NCI-H345 (cell line): Measurements from ENCODE around the gene GPR180.

Experiments
- DNase-seq: peaks from one replicate; lab custom pipeline; 2025; lab: John Stamatoyannopoulos, UW

Gene GPR180

GRCh38 chr13:94601446-94602431 lies at the start of gene GPR180:
Gene GPR180, plus strand, starts transcription at chr13:94601857. Its CDS starts 71 bp downstream, at chr13:94601928.
- peak; percentile 99 for DNase-seq

- DNase-seq: no peak
Measured at GRCh38 chr13:94552095-94552494, 49.6 kb upstream of the GPR180 start.

DNA sequence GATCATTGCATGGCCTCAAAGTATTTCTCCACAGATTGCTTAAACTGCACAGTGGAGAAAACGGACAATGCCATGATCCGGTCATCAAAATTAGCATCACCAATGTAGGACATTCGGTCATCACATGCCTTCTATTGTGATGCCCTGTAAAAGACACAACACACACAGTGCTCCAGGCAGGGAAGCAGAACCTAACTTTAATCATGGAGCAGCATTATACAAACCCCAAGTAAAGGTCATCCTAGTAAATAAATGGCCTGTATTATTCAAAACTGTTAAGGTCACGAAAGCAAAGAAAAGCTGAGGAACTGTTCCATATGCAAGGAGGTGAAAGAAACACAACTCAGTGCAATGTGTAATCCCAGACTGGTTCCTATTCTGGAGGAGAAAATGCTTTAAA lies 47.9 kb upstream of the GPR180 start:
- DNase-seq: no peak

DNA sequence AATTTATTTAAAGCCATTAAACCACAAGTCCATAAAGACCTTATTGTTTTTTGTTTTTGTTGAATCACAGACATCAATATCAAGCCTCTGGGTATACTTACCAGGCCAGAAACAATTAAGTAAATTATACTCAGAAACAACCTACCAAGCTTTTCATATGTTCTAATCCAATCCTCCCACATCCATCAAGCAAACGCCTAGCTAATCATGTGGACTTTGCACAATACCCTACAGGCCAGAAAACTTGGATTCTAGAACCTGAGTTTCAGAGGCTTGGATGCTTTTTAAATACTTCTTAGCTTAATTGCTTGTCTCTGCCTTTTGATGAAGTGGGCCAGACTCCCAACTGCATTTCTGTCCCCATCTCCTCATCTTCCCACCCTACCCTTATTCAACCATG lies 45.6 kb upstream of the GPR180 start:
- no peak for DNase-seq

- DNase-seq: no peak
Measured at GRCh38 chr13:94556621-94557020, 45.0 kb upstream of the GPR180 start.

GRCh38 chr13:94557684-94558235 lies 43.9 kb upstream of the GPR180 start:
- DNase-seq: no peak

GRCh38 chr13:94558716-94559115 lies 42.9 kb upstream of the GPR180 start:
- DNase-seq: no peak

DNA sequence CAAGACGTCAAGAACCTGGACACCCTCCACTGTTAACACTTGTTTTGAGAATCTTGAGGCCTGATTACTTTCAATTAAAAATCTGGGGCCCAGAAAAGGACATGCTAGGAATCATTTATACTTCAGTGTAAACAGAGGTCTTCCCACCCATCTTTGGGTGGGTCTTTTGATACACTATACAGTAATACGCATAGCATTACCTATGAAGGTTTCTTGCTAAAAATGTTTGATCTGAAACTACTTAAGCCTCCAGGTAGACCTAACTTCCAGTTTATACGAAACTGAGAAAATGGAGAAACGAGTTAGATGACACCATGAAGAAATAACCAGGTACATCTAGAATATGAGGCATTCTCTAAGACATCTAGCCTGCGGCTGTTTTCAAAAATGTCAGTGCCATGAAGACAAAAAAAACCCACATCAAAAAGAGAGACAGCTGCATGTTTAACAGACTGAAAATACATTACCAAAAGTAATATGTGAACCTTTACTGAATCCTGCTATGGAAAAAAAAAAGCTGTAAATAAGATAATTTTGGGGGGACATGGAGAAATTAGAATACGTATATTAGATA lies 42.3 kb upstream of the GPR180 start:
- no peak for DNase-seq

DNA sequence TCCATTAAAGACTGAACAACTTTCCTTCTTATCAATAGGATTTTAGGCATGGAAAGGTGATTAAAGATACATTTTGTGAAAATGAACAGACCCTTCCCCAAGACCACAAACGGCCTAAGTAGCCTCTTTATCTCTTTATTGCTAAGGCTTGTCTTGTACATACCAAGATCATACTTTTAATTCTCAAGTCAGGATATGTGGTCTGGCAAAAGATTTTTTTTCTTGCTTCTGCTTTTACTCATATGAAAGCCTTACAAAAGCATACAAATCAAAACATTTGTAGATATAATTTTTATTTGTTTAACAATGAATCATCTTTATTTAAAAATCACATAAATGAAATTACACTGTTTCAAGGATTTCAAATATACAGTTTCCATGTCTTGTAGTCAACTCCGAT lies 41.5 kb upstream of the GPR180 start:
- no peak for DNase-seq

GRCh38 chr13:94561126-94561525 lies 40.5 kb upstream of the GPR180 start:
- DNase-seq: no peak

- no peak for DNase-seq
Measured at GRCh38 chr13:94567581-94567980, 34.1 kb upstream of the GPR180 start.

DNA sequence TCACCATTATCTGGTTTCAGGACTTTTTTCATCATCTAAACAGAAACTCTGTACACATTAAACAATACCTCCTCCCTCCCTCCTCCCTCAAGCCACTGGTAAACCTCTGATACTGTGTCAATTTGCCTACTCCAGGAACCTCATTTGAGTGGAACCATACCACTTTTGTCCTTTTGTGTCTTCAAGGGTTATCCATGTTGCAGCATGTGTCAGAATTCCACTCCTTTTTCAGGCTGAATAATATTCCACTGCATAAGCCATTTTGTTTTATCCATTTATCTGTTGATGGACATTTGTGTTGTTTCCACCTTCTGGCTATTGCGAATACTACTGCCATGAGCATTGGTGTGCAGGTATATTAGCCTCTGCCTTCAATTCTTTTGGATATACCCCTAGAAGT lies 33.2 kb upstream of the GPR180 start:
- no peak for DNase-seq

GRCh38 chr13:94569615-94570014 lies 32.0 kb upstream of the GPR180 start:
- DNase-seq: no peak

DNA sequence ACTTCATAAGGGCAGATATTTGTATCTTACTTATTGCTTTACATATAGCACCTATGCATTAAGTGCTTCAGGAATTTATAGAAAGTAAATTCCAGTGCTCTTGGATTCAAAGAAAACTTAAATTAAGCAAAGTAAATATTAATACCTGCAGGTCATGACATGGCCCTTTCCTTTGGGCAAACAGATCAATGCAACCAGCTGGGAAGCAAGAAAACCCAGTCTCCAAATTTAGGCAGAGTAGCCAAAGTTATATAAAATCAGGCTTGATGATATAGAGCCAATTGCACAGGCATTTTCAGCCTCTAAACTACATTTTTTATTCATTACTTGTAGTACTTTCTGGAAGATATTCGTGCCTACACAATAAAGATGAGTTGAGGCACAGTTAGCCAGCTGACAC lies 22.6 kb upstream of the GPR180 start:
- DNase-seq: no peak

GRCh38 chr13:94583926-94584325 lies 17.7 kb upstream of the GPR180 start:
- no peak for DNase-seq

DNA sequence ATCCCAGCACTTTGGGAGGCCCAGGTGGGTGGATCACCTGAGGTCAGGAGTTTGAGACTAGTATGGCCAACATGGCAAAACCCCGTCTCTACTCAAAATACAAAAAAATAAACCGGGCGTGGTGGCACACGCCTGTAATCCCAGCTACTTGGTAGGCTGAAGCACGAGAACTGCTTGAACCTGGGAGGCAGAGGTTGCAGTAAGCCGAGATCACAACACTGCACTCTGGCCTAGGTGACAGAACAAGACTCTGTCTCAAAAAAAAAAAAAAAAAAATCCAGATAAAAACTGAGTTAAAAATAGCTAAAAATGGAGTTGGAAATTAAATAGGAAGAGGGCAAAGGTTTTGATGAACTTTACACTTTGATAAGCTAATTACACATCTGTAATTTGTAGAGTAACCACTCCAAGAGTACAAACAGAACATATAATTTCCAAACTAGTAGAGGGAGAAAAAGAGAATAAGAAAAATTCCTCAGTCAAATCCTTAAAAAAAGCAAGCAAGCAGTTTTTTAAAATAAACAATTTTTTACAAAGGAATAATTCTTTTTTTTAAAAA lies 16.0 kb upstream of the GPR180 start:
- no peak for DNase-seq

DNA sequence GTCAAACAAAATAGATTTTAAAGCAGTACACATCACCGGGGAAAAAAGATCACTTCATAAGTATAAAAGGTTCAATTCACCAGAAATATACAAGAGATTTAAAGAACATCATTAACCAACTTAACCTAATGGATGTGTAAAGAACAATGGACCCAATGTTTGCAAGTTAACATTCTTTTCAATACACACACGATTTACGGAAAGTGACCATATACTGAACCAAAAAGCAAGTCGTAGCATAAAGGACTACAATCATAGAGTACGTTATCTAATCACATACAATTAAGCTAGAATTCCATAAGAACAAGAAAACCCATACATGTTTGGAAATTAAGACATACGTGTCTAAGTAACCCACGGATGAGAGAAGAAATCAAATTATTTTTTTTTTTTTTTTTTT lies 15.3 kb upstream of the GPR180 start:
- DNase-seq: no peak

GRCh38 chr13:94588541-94588940 lies 13.1 kb upstream of the GPR180 start:
- no peak for DNase-seq

GRCh38 chr13:94590744-94591143 lies 10.9 kb upstream of the GPR180 start:
- DNase-seq: no peak

GRCh38 chr13:94595001-94595949 lies 6.4 kb upstream of the GPR180 start:
- DNase-seq: no peak

GRCh38 chr13:94595950-94596574 lies 5.6 kb upstream of the GPR180 start, which contains the start of gene TGDS:
Gene TGDS, minus strand, starts transcription at chr13:94596152. Its CDS starts 16 bp downstream, at chr13:94596136.
- peak; percentile 93 for DNase-seq
